Renal cortical epithelial cell (primary cell): Measurements from ENCODE around the gene DNAH14. TPM values are rescaled to one million over a fixed set of nuclear protein-coding genes. Genes with fewer than 3 reads are reported as not detected.
A peak's percentile ranks its signal among the peaks of the same experiment; 100 is the strongest.
"Not testable (repeated sequence)": the region's sequence is repeated elsewhere in the genome, so short reads cannot be mapped to it uniquely, and the experiment has no call there.

Source experiments
- DNase-seq: peaks from one replicate; pipeline ENCODE4 v3.0.0-alpha.2; 2011; ENCODE audit warnings: low read depth
- total RNA-seq: library from RNA; depleted of rRNA; stranded (reverse); fragments of >200 nt; gene quantifications from 2 replicates; pipeline ENCODE4 v1.2.3, GENCODE V29; 2014

DNAH14 gene
- total RNA-seq = 29.5 and 41.3 TPM in 2 replicates

DNA sequence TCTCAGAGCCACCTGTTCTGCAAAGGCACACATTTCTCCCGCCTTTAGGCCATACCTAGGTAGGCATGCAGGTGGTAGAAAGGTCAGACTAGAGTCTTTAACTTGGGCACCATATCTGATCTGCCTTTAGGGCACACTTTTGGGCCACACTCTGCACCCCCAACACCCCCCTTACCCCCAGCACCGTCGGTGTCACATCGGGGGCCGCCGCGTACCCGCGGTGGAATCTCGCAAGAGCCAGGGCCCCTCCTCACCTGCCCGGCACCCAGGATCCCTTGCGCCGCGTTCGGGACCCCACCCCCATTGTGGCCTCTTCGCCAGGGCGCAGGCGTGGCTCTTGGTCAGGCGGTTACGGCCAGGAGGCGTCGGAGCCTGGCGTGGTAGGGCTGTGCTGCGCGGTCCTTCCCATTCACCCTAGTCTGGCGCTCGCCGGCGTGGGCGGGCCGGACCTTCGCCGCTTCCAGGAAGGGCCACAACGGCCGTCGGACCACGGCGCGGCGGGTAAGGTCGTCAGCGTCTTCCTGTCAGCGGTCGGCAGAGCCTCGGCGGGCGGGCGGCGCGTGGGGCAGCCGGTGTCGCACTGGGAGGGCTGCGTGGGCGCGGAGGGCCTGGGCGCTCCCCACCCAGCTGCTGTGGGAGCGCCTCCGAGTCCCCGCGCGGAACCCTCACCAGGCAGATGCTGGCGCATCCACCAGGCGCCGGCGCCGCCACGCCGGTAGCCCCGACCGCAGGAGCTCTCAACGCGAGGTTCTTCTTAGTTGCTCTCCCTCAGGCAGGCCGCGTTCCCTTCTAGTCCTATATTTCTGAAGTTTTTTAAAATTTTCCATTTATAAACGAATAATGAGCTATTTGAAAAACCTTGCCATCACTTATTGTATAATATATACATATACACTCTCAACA is at the start of gene DNAH14:
DNAH14 (plus strand) TSS at position 341 of the 903 bp plus-strand sequence. CDS start 23,028 bp downstream, outside the sequence.
- peak; percentile 71 for DNase-seq

DNA sequence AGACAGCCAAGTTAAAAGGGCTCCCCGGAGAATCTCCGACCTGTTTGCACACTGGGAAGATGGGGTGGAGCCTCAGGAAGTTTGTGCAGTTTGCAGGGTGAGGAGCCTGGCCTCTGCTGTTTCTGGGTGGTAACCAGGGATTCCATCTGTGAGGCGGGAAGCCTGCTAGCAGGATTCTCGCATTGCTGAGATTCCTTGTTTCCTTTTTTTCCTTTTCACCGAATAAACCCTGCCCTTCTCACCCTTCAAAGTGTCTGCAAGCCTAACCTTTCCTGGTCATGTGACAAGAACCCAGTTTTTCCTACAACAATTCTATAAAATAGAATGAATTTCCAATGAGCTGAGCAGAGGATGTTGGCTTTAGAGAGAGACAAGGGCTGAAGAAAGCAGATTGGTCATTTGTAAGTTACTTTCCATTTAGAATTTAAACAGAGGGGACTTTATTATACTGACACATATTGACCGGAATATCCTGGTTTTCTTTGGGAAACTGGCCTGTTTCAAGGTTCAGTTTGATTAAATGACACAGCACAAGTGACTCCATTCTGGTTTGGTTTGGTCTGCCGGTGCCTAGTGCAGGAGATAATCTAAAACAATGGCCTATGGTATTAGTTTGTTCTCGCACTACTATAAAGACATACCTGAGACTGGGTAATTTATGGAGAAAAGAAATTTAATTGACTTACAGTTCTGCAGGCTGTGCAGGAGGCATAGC is 48.7 kb upstream of the DNAH14 start:
- DNase-seq = no peak

DNA sequence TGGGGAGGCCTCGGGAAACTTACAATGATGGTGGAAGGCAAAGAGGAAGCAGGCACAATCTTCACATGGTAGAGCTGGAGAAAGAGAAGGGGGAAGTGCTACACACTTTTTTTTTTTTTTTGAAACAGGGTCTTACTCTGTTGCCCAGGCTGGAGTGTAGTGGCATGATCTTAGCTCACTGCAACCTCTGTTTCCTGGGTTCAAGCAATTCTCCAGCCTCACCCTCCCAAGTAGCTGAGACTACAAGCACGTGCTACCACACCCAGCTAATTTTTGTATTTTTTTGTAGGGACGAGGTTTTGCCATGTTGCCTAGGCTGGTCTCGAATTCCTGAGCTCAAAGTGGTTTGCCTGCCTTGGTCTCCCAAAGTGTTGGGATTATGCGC is 48.2 kb upstream of the DNAH14 start:
- not testable (repeated sequence) for DNase-seq

DNA sequence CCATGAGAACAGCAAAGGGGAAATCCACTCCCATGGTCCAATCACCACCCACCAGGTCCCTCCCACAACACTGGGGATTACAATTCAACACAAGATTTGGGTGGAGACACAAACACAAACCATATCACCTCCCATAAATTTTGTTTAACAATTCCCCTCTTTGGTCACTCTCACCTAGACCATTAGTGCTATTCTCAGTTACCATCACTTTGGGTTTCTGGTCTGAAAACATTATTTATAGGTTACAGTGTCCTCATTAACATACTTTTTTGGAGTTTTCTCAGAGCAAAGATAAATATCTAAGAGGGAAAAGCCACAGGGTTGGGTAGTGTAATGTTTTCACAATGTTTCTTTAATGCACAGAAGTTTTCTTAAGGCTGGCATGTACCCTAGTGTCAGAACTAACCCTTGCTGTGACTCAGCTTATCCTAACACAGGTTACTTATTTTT is 47.7 kb upstream of the DNAH14 start:
- no peak for DNase-seq

DNA sequence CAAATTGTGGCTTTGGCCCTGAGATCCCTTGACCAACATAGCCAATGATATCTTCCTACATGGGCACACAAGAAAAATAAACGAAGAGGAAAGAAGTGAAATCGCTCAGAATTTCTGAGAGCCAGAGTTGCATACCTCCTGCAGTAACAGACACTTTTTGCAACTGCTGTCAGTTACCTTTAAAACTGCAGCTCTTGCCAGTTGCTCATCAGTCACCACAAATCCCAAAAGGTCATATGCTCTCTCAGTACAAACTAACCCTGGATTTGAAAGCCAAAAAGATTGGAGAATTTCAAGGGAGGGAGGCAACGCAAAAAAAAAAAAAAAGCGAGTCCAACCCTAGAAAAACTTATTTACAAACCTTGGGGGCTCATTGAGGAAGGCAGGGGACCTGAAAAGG is 47.2 kb upstream of the DNAH14 start:
- DNase-seq = no peak

DNA sequence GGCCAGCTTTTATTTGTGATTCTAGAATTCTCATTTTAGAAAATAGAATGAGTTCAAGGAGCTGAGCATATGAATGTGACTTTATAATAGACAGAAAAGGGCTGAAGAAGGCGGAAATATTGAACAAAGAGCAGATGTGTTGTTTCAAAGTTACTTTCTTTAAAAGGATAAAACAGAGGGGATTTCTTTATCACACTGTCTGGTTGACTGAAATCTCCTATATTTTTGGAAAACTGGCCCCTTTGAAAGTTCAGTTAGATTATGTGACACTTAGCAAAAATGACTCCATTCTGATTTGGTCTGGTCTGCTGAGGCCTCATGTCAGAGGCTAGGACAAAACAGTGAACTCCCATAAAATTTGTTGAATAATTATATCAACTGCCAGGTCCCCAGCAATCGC is 46.4 kb upstream of the DNAH14 start:
- DNase-seq = no peak

DNA sequence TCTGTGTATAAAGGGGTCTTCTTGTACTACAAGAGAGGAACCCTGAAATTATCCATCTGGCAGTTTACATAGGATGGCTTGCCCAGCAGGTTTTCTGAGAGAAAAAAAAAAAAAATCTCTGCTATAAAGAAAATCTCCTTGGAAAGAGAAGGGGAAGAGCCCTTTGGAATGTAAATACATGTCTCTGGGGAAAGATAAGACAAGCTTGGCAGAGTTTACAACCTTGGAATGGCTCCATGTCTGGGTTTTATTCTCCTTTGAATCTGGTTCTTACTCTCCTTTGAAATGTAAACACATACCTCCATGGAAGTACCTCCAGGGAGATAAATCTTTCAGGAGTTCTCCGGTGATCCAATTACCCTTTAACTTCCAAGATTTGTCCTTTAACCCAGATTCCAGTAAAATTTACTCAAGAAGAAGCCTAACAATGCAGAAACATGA is 45.1 kb upstream of the DNAH14 start:
- DNase-seq = no peak

DNA sequence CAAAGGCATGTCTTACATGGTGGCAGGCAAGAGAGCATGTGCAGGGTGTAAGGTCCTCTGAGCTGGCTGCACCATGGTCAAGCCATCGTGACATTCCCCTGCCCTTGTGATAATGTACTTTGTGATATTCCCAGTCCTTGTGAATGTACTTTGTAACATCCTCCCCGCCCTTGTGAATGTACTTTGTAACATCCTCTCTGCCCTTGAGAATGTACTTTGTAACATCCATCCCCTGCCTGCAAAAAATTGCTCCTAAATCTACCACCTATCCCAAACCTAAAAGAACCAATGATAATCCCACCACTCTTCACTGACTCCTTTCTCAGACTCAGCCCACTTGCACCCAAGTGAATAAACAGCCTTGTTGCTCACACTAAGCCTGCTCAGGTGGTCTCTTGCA is 44.1 kb upstream of the DNAH14 start:
- DNase-seq = not testable (repeated sequence)

DNA sequence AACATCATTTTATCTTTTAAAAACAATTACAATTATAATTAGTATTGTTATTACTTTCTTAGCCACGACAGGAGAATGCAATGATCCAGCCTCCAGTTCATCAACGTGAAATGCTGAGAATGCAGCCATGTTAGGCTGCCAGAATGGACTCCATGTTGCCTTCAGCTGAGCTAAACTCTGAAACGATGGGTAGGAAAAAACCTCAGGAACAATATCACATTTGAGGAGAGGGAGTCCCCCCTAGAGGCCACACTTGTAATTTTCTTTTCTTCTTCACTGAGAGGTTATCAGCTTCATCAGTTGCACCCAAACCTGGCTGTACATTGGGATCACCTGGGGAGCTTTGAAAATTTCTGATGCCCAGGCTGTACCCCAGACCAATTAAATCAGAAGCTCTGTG is 34.6 kb upstream of the DNAH14 start:
- peak; percentile 13 for DNase-seq

DNA sequence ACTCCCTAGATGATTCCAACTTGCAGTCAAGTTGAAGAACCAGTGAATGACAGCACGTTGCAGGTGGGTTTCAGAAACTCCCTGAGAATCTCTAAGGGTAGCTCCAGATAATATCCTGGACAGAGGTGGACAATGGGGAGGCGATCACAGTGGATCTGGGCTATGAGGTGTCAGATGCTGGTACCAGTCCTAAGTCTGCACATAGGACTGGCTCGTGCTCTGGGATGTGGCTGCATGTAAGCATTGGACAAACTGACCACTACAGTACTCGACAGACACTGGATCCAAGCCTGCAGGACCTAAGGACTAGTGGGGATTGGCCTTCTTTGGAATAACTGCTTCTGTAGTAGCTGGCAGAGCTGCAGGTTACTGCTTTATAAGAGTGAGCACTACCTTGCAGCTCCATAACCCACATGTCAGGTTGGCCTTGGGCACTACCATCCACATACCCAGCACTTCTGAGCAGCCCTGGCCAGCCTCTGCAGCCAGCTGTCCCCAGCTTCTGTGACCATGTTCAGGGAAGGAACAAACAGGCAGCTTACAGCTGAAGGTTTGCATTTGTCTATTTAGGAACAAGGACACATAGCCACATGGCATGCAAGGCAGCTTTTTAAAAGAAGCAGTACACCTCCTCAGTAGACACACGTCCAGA is 33.2 kb upstream of the DNAH14 start:
- DNase-seq = no peak

DNA sequence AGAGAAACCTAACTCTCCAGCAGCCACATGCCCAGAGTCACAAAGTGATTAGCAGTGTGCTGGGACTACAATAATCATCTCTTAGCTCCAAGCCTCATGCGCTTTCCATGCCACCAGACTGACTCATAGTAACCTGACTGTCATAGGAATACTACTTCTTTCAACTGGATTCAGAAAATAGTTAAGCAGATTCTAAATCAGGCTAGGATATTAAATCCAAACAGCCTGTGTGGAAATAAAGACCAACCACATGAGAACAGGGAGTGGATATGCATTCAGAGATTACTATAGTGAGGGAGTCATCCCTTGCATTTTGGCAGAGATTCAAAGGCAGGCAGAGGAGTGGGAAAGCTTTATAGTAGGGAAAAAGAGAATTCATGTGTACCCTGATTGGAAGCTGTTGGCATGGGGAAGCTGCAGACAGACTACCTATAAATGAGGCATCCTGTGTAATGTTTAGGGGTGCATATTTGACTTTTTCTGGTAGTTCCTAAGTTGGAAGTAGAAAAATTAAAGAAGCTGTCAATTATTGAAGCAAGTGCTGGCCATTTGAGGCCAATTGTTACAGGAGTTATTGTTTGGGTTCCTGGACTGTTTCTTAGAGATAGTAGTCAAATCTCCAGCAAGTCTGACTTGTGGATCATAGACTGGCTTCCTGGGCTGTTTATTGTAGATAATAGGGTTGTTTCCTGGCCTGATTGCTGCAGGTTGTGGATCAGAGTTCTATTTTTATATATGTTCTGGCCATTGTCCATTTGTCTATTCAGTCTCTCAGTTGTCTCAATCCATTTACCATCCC is 31.7 kb upstream of the DNAH14 start:
- no peak for DNase-seq

DNA sequence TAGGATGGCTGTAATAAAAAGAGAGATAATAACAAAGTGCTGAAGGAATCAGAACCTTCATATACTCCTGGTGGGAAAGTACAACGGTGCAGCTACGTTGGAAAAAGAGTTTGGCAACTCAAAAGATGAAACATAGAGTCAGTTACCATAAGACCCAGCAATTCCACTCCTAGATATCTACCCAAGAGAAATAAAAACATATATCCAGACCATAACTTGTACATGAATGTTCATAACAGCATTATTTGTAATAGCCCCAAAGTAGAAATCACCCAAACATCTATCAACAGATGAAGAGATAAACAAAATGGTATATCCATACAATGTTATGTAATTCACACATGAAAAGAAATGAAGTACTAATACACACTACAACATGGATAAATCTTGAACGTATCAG is 30.5 kb upstream of the DNAH14 start:
- no peak for DNase-seq

DNA sequence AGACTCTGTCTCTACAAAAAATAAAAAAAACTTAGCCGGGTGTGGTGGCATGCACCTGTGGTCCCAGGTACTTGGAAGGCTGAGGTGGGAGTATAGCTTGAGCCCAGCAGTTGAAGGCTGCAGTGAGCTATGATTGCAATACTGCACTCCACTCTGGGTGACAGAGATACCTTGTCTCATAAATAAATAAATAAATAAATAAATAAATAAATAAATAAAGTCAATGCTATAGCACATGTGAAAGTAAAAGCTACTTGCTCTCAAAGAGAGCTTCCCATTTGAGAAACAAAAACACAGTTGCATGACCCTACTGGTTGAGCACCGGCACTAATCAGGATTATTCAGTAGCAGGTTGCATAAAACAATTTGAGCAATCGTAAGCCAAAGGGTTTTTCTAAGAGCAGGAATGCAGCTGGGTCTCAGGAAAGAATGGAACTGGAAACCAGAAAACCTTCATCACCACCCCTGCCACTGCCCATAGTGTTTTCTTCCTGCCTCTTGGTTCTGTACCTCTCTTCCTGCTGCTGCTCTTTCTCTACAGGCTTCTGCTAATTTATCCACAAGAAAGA is 29.3 kb upstream of the DNAH14 start:
- DNase-seq = no peak

DNA sequence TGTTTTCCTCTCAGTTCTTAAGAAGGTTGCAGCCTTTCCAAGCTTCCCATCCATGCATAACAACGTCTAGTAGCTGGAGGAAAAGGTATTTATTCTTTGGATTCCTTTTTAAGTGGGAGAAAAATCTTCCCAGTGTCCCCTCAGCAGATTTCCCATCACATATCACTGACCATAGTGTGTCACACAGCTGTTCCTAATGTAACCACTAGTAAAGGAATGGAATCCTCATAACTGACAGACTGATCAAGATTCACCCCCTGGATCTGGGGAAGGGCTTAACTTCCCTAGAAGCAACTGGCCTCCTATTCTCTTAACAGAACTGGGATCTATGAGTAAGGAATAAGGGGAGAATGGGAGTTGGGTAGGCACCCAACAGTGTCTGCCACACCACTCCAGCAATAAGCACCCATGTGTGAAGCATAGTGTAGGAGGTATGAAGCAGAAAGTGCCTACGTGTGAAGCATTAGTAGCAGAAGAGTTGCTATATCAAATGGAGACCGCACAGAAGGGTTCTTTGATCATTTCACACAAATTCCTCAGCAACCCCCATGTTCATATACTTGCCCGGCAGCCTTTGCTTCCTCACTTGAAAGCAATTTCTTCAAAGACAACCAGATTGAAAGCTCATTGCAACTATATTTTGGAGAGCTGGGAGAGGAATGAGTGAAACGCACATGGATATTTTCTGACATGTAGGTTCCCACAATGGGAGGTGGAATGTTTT is 28.2 kb upstream of the DNAH14 start:
- DNase-seq = no peak

DNA sequence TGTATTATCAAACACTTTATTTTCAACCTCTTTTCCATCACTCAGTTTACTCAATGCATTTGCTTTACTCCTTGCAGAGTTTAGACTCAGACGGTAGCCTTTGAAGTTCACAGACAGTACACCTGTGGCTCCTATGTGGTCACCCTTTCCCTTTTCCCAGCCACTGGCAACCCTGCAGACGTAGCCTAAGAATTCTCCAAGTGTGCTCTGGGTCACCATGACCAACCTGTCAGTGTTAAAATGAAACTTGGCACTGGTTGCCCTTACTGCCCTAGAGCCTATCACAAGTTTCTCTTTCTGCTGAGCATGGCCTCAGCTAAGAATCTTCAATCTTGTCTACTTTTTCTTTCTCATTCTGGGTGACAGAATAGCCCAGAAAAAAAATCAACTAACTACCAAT is 25.5 kb upstream of the DNAH14 start:
- no peak for DNase-seq

DNA sequence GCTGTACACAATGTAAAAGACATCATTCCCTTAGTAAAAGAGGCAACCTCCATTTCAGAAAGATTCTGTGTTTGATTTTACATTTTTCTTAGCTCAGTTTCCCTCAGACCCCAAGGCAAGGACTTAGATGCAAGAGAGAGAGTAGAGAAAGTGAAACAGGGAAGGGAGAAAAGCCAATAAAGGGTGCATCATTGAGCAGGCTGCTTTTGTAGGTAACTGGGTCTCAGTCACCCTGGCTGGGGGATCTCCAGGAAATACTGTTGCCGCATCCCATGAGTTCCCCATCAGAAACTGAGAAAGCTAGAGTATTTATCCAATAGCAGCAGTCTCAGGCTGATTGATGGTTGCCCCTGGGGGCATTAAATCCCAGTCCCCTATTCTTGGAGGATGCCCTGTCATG is 23.1 kb upstream of the DNAH14 start:
- DNase-seq = no peak

DNA sequence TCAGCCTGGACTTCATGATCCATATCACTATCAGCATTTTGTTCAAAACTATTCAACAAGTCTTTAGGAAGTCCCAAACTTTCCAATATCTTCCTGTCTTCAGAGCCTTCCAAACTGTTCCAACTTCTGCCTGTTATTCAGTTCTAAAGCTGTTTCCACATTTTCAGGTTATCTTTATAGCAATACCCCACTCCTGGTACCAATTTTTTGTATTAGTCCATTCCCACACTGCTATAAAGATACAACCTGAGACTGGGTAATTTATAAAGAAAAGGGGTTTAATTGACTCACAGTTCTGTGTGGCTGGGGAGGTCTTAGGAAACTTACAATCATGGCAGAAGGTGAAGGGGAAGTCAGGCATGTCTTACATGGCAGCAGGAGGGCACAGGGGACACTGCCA is 18.3 kb upstream of the DNAH14 start:
- DNase-seq = no peak

DNA sequence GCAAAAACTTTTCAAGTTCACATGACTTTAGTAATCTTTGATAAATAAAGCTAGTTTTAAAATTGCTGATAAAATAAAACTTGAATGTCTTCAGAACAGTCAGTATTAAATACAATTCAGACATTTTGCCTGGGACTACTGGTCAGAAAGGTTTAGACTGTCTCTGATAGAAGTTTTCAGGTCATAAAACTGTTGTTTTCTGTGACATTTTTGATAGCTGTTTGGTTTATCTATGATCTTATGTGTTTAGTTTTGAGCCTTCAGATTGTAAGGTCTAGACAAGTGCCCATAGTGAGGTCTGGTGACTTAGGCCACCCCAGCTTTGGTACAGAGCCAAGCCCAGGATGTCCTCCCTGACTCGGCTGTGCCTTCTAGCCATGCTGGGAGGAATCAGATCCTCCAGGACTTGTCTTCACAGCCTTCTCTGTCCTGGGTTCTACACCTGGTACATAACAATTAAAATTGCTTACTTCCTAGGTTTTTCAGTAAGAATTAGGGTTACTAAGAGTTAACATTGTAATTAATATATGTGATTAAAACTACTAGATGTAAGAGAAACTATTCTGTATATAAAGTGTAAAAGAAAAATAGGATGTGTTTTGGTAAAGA is 15.1 kb upstream of the DNAH14 start:
- DNase-seq = no peak

DNA sequence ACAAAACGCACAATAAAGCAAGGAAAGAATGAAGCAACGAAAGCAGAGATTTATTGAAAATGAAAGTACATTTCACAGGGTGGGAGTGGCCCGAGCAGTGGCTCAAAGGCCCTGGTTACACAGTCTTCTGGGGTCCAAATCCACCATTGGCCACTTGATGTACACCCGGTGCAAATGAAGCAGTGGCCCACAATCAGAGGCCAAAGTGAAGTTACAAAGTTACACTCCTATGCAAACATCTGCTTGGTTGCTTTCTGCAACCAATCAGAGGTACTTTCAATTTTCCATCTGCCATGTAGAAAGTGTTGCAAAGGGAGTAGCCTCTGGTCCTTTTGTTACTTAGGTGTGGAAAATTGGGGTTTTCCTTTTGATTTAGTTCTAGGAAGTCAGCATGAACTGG is 10.0 kb upstream of the DNAH14 start:
- DNase-seq = no peak

DNA sequence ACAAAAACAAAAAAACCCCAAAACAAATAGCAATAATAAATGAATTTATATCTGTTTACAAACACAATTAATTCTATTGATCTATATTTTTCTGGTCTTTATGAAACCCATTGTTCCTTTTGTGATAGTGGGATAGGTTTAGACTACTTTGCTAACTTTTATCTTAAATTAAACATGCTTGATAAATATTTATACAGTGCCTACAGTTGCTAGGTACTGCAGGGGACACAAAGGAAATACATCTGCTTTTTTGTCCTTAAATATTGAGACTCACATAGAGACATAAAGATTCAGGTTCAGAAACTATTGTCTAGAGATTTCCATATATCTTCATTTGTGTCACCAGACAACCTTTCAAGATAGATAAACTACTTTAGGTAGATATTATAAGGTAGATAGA is 8.5 kb upstream of the DNAH14 start:
- no peak for DNase-seq
